DLD1 (cell line): Measurements from ENCODE around the gene CLEC6A.
"Not testable (repeated sequence)": the region's sequence is repeated elsewhere in the genome, so short reads cannot be mapped to it uniquely, and the experiment has no call there.

Experiments used
- in situ Hi-C: cut with HindIII; loops from 2 replicates; pipeline ENCODE4 v1.10.0; 2017; ENCODE audit warnings: low sequenced_read_pairs

CLEC6A gene

DNA sequence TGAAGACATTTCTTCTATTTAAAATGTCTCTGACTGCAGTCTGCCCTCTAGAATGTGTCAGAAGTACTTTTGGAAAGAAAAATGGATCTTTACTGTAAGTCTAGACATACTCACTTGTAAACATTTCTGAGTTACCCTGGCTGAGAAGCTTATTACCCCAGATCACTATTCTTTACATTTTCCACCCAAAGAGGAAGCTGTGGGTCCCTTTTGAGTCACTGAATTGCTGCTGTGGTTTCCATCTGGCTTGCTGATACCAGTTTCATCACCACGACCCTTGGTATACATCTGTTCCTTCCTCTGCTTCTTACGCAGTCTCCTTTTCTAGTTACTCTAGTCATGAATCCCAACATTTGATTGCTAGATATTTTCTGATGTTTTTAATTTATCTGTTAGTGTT lies 37.3 kb downstream of the CLEC6A start:
- in situ Hi-C loops: no loop called here

DNA sequence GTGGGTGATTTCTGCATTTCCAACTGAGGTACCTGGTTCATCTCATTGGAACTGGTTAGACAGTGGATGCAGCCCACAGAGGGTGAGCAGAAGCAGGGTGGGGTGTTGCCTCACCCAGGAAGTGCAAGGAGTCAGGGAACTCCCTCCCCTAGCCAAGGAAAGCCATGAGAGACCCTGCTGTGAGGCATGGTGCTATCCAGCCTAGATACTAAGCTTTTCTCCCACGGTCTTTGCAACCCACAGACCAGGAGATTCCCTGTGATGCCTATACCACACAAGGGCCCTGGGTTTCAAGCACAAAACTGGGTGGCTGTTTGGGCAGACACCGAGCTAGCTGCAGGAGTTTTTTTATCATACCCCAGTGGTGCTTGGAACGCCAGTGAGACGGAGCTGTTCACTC lies 39.9 kb downstream of the CLEC6A start:
- in situ Hi-C loops: not testable (repeated sequence)

DNA sequence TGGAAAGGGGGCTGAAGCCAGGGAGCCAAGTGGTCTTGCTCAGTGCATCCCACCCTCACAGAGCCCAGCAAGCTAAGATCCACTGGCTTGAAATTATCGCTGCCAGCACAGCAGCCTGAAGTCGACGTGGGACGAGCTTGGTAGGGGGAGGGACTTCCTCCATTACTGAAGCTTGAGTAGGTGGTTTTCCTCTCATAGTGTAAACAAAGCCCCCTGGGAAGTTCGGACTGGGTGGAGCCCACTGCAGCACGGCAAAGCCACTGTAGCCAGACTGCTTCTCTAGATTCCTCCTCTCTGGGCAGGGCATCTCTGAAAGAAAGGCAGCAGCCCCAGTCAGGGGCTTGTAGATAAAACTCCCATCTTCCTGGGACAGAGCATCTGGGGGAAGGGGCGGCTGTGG lies 40.3 kb downstream of the CLEC6A start:
- in situ Hi-C loops: not testable (repeated sequence)

DNA sequence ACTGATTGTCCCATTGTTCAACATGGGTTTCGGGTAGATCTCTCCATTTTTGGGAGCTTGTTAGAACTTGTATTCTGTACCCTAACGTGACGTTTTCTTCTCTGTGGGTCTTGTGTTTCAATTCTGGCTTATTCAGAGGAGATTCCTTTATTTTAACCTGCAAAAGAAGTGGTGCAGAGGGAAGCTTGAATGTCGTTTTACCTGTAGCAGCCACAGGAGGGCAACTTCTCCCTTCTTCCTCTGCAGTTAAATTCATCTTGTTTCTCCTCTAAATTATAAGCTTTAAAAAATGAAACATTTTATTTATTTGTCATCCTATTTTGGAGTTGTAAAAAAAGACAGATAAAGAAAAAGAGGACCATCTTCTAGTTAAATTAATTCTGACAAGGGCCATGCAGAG lies 43.9 kb downstream of the CLEC6A start:
- in situ Hi-C loops: no loop called here

DNA sequence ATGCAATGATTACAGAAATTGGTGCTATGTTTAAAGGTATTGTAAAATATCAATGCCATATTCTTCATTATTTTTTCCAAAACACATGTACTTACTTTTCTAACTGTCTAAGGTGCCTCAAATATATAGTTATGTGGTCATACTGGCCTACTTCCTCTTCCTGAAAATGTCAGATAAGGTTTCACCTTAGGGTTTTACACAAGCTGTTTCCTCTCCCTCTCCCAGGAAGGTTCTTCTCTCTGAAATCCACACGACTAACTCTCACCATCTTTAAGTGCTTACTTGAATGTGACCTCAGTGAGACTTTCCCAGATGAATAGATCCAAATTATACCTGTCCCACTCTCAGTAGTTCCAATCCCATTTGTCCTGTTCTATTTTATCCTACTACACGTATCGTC lies 46.0 kb downstream of the CLEC6A start:
- in situ Hi-C loops: no loop called here

DNA sequence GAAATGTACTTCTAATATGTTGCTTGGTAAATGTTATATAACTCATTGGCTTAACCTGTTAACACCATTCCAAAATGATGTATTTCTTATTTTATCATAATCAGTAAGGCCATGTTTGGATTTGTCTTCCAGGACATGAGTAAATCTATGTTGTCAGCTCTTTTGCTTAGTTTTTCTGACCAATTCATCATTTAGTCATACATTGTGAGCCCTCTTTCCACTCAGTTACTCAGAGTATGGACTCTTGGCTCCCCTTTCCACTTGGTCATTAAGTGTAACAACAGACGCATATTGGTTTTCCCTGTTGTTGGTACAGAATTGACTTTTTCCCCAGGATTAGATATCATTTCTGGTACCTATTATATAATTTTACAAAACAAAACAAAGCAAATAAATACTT lies 48.6 kb downstream of the CLEC6A start:
- in situ Hi-C loops: no loop called here

DNA sequence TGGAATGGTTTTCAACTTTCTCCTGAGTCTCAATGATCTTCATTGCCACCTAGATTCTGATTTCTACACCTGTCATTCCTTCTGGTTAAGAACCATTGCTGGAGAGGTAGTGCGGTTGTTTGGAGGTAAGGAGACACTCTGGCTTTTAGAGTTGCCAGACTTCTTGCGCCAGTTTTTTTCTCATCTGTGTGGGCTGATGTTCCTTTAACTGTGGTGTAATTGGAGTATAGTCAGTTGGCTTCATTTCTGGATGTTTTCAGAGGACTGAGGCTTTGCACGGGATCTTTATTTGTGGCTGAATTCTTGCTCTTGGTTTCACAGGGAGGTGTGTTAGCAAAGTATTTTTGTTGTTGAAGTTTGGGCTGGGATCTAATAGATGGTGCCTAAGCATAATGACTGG lies 51.8 kb downstream of the CLEC6A start:
- in situ Hi-C loops: no loop called here

DNA sequence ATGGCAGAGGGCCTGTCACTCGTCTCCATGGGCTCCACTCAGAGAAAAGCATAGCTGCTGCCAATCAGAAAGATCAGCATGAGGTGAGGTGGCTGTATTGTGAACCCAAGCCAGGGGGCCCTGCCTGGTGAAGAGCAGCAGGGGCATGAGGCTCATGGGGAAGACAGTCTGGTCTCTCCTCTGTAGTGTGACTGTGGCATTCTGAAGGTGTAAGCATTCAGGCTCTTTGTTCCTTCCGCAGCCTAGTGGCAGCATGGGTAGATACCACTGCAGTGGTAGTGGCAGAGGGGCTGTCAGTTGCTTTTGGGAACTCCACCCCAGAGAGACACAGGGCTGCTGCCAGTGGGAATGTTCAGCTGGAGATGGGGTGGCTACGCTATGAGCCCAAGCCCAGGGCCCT lies 52.5 kb downstream of the CLEC6A start:
- in situ Hi-C loops: no loop called here

DNA sequence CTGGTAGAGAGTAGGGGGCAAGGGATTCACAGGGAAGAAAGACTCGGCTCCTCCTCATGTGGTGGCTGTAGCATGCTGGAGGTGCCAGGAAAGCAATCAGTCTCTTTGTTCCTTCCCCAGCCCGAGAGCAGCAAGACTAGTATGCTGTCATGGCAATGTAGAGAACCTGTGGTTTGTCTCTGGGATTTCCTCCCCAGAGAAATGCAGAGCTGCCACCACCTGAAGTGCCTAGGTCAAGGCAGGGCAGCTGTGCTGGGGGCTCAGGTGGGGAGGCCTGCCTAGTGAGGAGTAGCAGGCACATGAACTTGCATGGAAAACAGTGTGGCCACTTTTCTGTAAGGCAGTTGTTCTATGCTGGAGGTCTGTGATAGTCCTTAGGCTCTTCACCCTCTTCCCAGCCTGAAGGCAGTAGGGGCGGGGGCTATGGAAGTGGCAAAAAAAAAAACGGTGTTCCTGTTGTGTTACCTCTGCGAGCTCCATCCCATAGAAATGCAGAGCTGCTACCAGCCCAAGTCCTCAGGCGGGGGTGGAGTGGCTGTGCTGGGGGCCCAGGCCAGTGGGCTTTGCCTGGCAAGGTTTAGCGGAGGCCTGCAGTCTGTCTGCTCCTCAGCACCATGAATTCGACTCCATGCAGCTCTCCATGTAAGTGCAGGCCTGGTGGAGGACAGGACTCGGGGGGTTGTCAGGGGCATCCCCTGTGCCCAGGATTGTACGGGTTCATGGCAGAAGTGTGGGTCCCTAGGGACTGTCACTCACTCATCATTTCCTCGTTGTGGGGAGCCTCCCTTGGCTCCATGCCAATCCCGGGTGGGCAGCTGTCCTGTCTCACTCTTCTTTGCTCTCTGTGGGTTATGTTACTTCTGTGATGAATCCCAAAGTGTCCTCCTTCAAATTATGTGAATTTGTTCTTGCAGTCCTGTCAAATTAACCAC lies 53.4 kb downstream of the CLEC6A start:
- in situ Hi-C loops: no loop called here

DNA sequence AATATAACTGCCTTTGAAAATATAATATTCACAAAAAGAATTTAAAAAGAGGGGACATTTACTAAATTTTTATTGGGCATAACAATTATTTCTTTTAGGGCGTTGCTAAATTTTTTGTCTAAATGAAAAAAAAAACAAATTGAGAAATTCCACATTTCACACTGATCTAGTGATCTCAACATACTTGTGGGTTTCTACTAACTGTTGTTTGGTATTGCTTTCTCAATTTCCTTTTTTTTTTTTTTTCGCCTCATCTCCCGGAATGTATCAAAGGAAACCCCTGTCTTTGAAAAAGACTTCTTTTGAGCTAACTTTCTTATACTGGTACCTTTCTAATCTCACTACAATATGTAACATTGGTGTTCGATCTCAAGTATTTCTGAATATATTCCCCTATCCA lies 57.5 kb downstream of the CLEC6A start, which contains the start of gene CLEC4D:
CLEC4D (plus strand) TSS at position 248 of the 400 bp plus-strand sequence. CDS start 230 bp downstream, outside the sequence.
- in situ Hi-C loops: no loop called here

DNA sequence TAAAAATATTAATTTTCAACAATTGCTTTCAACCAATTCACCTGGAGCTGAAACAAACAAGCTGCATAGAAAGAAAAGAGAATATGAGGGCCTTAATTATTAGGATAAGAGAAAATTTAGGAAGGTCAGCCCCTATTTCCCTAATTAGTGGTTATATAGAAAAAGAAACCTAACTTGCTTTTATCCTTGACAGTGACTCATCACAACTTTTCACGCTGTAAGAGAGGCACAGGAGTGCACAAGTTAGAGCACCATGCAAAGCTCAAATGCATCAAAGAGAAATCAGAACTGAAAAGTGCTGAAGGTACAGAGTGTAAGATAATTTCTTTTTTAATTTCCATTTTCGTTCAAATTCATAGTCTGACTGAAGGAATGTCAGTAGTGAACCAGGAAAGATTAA lies 62.2 kb downstream of the CLEC6A start:
- in situ Hi-C loops: no loop called here

DNA sequence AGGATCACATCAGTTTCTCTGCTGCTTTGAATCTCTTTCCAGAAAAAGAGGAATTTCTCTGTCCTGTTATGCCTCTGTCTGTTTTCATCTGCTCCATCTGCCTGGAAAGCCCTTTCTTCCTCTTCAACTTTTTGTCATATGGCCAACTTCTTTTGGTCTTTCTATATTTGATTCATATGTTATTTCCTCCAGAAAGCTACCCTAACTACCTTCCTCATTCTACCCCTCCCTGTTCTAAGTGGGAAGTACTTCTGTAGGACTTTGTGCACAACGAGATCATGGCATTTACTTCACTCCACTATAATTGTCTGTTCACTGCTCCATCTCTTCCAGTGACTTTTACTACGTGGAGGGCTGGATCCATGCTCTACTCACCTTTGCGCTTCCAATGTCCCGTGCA lies 63.4 kb downstream of the CLEC6A start:
- in situ Hi-C loops: no loop called here

DNA sequence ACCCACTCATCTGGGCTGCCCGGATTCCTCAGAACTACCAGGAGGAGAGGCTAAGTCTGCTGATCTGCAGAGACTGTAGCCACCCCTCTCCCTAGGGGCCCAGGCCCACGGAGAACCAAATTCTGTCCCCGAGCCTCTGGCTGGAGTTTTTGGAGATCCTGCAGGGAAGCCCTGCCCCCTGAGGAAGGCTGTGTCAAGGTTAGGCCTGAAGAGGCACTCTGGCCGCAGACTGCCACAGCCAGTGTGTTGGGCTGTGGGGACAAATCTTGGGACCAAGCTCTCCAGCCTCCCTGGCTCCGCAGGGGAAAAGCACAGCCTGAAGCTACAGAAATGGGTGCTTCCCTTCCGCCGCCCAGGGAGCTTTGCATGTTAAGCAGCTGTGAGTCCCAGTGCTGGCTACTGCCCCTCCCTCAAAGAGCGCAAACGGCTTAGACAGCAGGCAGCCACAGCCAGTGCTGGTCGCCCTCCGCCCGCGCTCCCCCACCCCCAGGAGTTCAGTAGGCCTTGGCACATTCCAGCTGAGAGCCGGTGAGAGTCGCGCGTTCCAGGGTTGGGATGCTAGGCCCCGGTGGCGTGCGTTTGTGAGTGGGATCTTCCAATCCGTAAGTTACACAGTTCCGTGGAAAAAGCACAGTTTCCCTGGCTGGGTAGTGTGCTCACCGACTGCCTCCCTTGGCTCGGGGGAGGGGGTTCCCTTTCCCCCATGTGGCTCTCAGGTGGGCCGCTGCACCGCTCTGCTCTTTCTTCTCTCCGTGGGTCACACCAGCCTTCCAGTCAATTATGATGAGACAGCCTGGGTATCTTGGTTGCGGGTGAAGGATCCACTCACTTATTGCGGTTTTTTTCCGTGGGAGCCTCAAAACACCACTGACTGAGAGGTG lies 71.7 kb downstream of the CLEC6A start:
- in situ Hi-C loops: no loop called here
